A673 (cell line): Measurements from ENCODE around the gene TCF3.

Source experiments
- EZH2 ChIP-seq: fragments of 200-600 bp; sonication (generic); IDR thresholded peaks from 2 replicates; pipeline ENCODE4 v1.6.1; 2017; ENCODE audit warnings: borderline replicate concordance, low read depth, mild to moderate bottlenecking, mixed read lengths, antibody characterized with exemption, low read length; ENCODE audit not compliant: poor library complexity, severe bottlenecking
- TF ChIP-seq, protein P1 (sequence below): fragments of 300-800, 200-600 bp; sonication (generic); conservative IDR thresholded peaks from 2 replicates; pipeline ENCODE4 v1.5.1; 2017; ENCODE audit warnings: low read depth, mild to moderate bottlenecking, antibody characterized with exemption, low read length, moderate library complexity, mixed read lengths

DNA sequence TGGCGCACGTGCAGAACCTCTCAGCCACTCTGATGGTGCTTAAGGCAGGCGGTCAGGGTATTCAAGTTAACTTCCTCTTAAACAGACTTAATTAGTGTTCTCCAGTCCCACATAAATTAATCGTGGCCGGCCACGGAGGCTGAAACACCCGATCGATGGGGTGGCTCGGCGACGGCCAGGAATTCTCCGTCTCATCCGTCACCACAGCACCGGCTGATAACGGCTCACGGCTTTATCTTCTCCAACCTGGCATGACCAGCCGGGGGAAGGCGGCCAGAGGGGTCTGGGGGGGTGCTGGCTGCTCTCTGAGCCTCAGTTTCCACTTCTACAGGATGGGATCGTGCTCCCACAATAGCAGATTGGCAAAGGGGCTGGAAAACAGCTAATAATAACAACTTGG, 32.6 kb upstream of the TCF3 start:
- TF ChIP-seq, protein P1, sequence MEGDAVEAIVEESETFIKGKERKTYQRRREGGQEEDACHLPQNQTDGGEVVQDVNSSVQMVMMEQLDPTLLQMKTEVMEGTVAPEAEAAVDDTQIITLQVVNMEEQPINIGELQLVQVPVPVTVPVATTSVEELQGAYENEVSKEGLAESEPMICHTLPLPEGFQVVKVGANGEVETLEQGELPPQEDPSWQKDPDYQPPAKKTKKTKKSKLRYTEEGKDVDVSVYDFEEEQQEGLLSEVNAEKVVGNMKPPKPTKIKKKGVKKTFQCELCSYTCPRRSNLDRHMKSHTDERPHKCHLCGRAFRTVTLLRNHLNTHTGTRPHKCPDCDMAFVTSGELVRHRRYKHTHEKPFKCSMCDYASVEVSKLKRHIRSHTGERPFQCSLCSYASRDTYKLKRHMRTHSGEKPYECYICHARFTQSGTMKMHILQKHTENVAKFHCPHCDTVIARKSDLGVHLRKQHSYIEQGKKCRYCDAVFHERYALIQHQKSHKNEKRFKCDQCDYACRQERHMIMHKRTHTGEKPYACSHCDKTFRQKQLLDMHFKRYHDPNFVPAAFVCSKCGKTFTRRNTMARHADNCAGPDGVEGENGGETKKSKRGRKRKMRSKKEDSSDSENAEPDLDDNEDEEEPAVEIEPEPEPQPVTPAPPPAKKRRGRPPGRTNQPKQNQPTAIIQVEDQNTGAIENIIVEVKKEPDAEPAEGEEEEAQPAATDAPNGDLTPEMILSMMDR: no peak
- no peak for TF ChIP-seq EZH2
